GM12878 (cell line): ENCODE data around the gene CFAP141. TPM values are rescaled to one million over a fixed set of nuclear protein-coding genes. Genes with fewer than 3 reads are reported as not detected.

Source experiments
- CEBPB ChIP-seq, 2 experiments: fragments of 150-350 bp in 1 of 2; IDR thresholded peaks; 2 replicates each; pipeline ENCODE4 v1.6.1; 2012 to 2014; ENCODE audit warnings: low read depth in 2 of 2, low read length in 2 of 2, borderline replicate concordance in 1 of 2, inconsistent platforms in 1 of 2
- CHD4 ChIP-seq: fragments of 200-600 bp; sonication (generic); IDR thresholded peaks from 2 replicates; pipeline ENCODE4 v1.6.1; 2016; ENCODE audit warnings: mild to moderate bottlenecking
- EZH2 ChIP-seq: IDR thresholded peaks from 2 replicates; pipeline ENCODE4 v1.6.1; 2012; ENCODE audit warnings: low read depth, mild to moderate bottlenecking, control low read depth, inconsistent platforms, low read length, borderline replicate concordance; ENCODE audit not compliant: control insufficient read depth
- HDGF ChIP-seq: fragments of 450-650 bp; IDR thresholded peaks from 2 replicates; pipeline ENCODE4 v1.6.1; 2016; ENCODE audit warnings: antibody characterized with exemption
- HSF1 ChIP-seq: fragments of 150-350 bp; IDR thresholded peaks from 2 replicates; pipeline ENCODE4 v1.6.1; 2014; ENCODE audit warnings: mild to moderate bottlenecking, low read depth, low read length
- KLF5 ChIP-seq: fragments of 450-650 bp; IDR thresholded peaks from 2 replicates; pipeline ENCODE4 v1.6.1; 2014; ENCODE audit warnings: mild to moderate bottlenecking; ENCODE audit not compliant: partially characterized antibody
- NR2C2 ChIP-seq: IDR thresholded peaks from 2 replicates; pipeline ENCODE4 v1.6.1; 2011; ENCODE audit warnings: borderline replicate concordance, low read depth; ENCODE audit not compliant: control insufficient read depth, insufficient read length
- POLR2A ChIP-seq: IDR thresholded peaks from 2 replicates; pipeline ENCODE4 v1.6.1; 2011; ENCODE audit warnings: low read depth, mild to moderate bottlenecking, low read length
- POLR2AphosphoS2 ChIP-seq: IDR thresholded peaks from 2 replicates; pipeline ENCODE4 v1.6.1; 2011; ENCODE audit warnings: low read depth, mild to moderate bottlenecking, low read length, improper control_type of control experiment, moderate library complexity
- POLR2AphosphoS5 ChIP-seq: IDR thresholded peaks from 2 replicates; pipeline ENCODE4 v1.6.1; 2011; ENCODE audit warnings: mild to moderate bottlenecking, low read length, inconsistent platforms
- SMC3 ChIP-seq: IDR thresholded peaks from 2 replicates; pipeline ENCODE4 v1.6.1; 2011; ENCODE audit warnings: low read length, improper control_type of control experiment, borderline replicate concordance
- ZNF207 ChIP-seq: fragments of 450-650 bp; IDR thresholded peaks from 2 replicates; pipeline ENCODE4 v1.6.1; 2014; ENCODE audit warnings: antibody characterized with exemption, mild to moderate bottlenecking, borderline replicate concordance
- ZNF217 ChIP-seq: fragments of 450-650 bp; IDR thresholded peaks from 2 replicates; pipeline ENCODE4 v1.6.1; 2017; ENCODE audit warnings: antibody characterized with exemption, mild to moderate bottlenecking
- polyA plus RNA-seq, 11 experiments: library from polyadenylated mRNA; depleted of rRNA in 4 of 11; unstranded in 6 of 11; stranded (reverse) in 5 of 11; fragments of >200 nt; fragmentation: Nextera tagmentation in 4 of 11; fragmentation: Illumina TruSeq in 1 of 11; extraction: Ambion mirVana in 4 of 11; extraction: Trizol in 1 of 11; gene quantifications; 1 replicate in 1 of 11; 2 replicates in 10 of 11; pipeline versions ENCODE4 v1.2.1 to v1.2.3, GENCODE V29; 2011 to 2016; ENCODE audit warnings: inconsistent platforms in 2 of 11, missing spikeins in 2 of 11, low read depth in 1 of 11
- total RNA-seq, 4 experiments: library from RNA; depleted of rRNA in 3 of 4; stranded (reverse); fragments of >200 nt in 3 of 4; fragmentation: Illumina TruSeq in 1 of 4; extraction: Trizol in 1 of 4; gene quantifications; 2 replicates each; pipeline versions ENCODE4 v1.2.1 to v1.2.3, GENCODE V29; 2013 to 2021
- TF ChIP-seq, protein P1 (sequence below): fragments of 450-650 bp; formaldehyde crosslinking; IDR thresholded peaks from 2 replicates; pipeline ENCODE4 v1.4.0; 2020; ENCODE audit warnings: mild to moderate bottlenecking, moderate library complexity
- TF ChIP-seq, protein P2 (sequence below): fragments of 450-650 bp; IDR thresholded peaks from 2 replicates; pipeline ENCODE4 v1.6.1; 2017; ENCODE audit warnings: antibody characterized with exemption, mild to moderate bottlenecking, moderate library complexity
- TF ChIP-seq, protein P3 (sequence below): IDR thresholded peaks from 2 replicates; pipeline ENCODE4 v1.6.1; 2012; ENCODE audit warnings: low read depth, low read length, improper control_type of control experiment
- TF ChIP-seq, protein P4 (sequence below): fragments of 450-650 bp; IDR thresholded peaks from 2 replicates; pipeline ENCODE4 v1.6.1; 2017; ENCODE audit warnings: low read depth, mild to moderate bottlenecking, moderate library complexity

The CFAP141 gene
- total and polyA plus RNA-seq, 10 of the 15 experiments (the other 5 are each of a cell fraction or from before 2014, with no cell fraction given) = not detected

- TF ChIP-seq, protein P1, sequence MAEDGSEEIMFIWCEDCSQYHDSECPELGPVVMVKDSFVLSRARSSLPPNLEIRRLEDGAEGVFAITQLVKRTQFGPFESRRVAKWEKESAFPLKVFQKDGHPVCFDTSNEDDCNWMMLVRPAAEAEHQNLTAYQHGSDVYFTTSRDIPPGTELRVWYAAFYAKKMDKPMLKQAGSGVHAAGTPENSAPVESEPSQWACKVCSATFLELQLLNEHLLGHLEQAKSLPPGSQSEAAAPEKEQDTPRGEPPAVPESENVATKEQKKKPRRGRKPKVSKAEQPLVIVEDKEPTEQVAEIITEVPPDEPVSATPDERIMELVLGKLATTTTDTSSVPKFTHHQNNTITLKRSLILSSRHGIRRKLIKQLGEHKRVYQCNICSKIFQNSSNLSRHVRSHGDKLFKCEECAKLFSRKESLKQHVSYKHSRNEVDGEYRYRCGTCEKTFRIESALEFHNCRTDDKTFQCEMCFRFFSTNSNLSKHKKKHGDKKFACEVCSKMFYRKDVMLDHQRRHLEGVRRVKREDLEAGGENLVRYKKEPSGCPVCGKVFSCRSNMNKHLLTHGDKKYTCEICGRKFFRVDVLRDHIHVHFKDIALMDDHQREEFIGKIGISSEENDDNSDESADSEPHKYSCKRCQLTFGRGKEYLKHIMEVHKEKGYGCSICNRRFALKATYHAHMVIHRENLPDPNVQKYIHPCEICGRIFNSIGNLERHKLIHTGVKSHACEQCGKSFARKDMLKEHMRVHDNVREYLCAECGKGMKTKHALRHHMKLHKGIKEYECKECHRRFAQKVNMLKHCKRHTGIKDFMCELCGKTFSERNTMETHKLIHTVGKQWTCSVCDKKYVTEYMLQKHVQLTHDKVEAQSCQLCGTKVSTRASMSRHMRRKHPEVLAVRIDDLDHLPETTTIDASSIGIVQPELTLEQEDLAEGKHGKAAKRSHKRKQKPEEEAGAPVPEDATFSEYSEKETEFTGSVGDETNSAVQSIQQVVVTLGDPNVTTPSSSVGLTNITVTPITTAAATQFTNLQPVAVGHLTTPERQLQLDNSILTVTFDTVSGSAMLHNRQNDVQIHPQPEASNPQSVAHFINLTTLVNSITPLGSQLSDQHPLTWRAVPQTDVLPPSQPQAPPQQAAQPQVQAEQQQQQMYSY (CRISPR knock-in tag) = no peak
- TF ChIP-seq, protein P2, sequence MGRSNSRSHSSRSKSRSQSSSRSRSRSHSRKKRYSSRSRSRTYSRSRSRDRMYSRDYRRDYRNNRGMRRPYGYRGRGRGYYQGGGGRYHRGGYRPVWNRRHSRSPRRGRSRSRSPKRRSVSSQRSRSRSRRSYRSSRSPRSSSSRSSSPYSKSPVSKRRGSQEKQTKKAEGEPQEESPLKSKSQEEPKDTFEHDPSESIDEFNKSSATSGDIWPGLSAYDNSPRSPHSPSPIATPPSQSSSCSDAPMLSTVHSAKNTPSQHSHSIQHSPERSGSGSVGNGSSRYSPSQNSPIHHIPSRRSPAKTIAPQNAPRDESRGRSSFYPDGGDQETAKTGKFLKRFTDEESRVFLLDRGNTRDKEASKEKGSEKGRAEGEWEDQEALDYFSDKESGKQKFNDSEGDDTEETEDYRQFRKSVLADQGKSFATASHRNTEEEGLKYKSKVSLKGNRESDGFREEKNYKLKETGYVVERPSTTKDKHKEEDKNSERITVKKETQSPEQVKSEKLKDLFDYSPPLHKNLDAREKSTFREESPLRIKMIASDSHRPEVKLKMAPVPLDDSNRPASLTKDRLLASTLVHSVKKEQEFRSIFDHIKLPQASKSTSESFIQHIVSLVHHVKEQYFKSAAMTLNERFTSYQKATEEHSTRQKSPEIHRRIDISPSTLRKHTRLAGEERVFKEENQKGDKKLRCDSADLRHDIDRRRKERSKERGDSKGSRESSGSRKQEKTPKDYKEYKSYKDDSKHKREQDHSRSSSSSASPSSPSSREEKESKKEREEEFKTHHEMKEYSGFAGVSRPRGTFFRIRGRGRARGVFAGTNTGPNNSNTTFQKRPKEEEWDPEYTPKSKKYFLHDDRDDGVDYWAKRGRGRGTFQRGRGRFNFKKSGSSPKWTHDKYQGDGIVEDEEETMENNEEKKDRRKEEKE = 0 out of 2 replicates have a peak, but pooled peaks have one; percentile 19
- TF ChIP-seq ZNF217 = no peak
- TF ChIP-seq POLR2A = peak; percentile 98
- peak; percentile 93 for TF ChIP-seq POLR2AphosphoS2
- no peak; the same call in none of the 2 replicates for TF ChIP-seq ZNF207
- peak; percentile 97 for TF ChIP-seq POLR2AphosphoS5
- TF ChIP-seq, protein P3, sequence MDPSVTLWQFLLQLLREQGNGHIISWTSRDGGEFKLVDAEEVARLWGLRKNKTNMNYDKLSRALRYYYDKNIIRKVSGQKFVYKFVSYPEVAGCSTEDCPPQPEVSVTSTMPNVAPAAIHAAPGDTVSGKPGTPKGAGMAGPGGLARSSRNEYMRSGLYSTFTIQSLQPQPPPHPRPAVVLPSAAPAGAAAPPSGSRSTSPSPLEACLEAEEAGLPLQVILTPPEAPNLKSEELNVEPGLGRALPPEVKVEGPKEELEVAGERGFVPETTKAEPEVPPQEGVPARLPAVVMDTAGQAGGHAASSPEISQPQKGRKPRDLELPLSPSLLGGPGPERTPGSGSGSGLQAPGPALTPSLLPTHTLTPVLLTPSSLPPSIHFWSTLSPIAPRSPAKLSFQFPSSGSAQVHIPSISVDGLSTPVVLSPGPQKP = peak; percentile 53; the same call in 1 of the 2 replicates
- TF ChIP-seq CHD4 = no peak
- no peak for TF ChIP-seq CEBPB (IDR thresholded peaks at IDR 0.05; ENCODE audit: borderline replicate concordance in 1 of 2, low read depth in 2 of 2, low read length in 2 of 2)
- TF ChIP-seq HSF1 = no peak
- peak; percentile 87; the same call in 1 of the 2 replicates for TF ChIP-seq HDGF
- no peak for TF ChIP-seq EZH2
- no peak for TF ChIP-seq SMC3
- no peak for TF ChIP-seq NR2C2
- TF ChIP-seq, protein P4, sequence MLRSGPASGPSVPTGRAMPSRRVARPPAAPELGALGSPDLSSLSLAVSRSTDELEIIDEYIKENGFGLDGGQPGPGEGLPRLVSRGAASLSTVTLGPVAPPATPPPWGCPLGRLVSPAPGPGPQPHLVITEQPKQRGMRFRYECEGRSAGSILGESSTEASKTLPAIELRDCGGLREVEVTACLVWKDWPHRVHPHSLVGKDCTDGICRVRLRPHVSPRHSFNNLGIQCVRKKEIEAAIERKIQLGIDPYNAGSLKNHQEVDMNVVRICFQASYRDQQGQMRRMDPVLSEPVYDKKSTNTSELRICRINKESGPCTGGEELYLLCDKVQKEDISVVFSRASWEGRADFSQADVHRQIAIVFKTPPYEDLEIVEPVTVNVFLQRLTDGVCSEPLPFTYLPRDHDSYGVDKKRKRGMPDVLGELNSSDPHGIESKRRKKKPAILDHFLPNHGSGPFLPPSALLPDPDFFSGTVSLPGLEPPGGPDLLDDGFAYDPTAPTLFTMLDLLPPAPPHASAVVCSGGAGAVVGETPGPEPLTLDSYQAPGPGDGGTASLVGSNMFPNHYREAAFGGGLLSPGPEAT = peak; percentile 77; the same call in 1 of the 2 replicates
- TF ChIP-seq KLF5 = peak; percentile 32
Measured at GRCh38 chr1:154183046-154183915, 22.9 kb downstream of the CFAP141 start (continued).
